Right atrium auricular region (tissue), 2 donors: ENCODE data around the gene SMTN. TPM values are rescaled to one million over a fixed set of nuclear protein-coding genes. Genes with fewer than 3 reads are reported as not detected.
"Not testable (repeated sequence)": the region's sequence is repeated elsewhere in the genome, so short reads cannot be mapped to it uniquely, and the experiment has no call there.

Source experiments
- DNase-seq: peaks from one replicate; pipeline ENCODE4 v3.0.0-alpha.2; 2019; ENCODE audit warnings: low spot score
- H3K27ac ChIP-seq, 2 donors: fragments of 200-600 bp; sonication (generic); 1 replicate in 1 of 2; 2 replicates in 1 of 2; pipeline ENCODE4 v1.5.1; 2016 to 2019
- H3K27me3 ChIP-seq, 2 donors: fragments of 200-600 bp; sonication (generic); one replicate each; pipeline versions ENCODE4 v1.5.1 to v1.6.0; 2017 to 2019
- H3K36me3 ChIP-seq: fragments of 200-600 bp; sonication (generic); one replicate; pipeline ENCODE4 v1.5.1; 2016
- H3K4me1 ChIP-seq, 2 donors: fragments of 200-600 bp; sonication (generic); one replicate each; pipeline versions ENCODE4 v1.5.1 to v1.6.0; 2017 to 2019
- H3K4me3 ChIP-seq, 2 donors: fragments of 200-600 bp; sonication (generic); 1 replicate in 1 of 2; 2 replicates in 1 of 2; pipeline ENCODE4 v1.5.1; 2017 to 2019; ENCODE audit warnings: mild to moderate bottlenecking in 1 of 2, moderate library complexity in 1 of 2
- H3K9me3 ChIP-seq, 2 donors: fragments of 200-600 bp; sonication (generic); one replicate each; pipeline ENCODE4 v1.5.1; 2019
- CTCF ChIP-seq, 2 donors: fragments of 200-600 bp; sonication (generic); IDR thresholded peaks; one replicate each; pipeline ENCODE4 v1.5.1; 2019; ENCODE audit warnings: antibody characterized with exemption in 2 of 2
- total RNA-seq, 2 donors: library from RNA; depleted of rRNA; stranded (reverse); fragments of >200 nt; gene quantifications; one replicate each; pipeline ENCODE4 v1.1.0, GENCODE V29; 2016

SMTN gene
- total RNA-seq, 2 donors from 2014 or later: 81.4 to 183 TPM

DNA sequence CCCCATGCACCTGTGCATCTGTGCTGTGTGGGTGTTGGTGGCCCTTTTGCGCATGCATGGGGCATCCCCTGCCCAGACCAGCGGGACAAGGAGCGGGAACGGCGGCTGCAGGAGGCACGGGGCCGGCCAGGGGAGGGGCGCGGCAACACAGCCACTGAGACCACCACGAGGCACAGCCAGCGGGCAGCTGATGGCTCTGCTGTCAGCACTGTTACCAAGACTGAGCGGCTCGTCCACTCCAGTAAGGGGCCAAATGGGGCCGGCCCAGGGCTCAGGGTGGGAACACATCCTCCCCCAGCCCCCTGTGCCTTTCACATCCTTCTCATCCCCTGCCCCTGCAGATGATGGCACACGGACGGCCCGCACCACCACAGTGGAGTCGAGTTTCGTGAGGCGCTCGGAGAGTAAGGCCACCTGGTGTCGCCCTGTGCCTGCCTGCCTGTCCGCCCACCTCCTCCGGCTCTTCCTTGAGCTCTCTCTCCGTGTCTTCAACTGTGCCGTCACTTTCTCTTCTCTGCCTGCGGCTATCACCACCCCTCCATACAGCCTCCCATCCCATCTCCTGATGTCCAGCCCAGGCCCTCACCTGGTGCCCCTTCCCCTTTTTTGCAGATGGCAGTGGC, 15.7 kb downstream of the SMTN start:
- Histone ChIP-seq H3K9me3 (no peaks in the 10 kb centered on the region), H3K36me3 (peaks cover 99% of the 10 kb centered on the region), H3K27ac (no peak overlapping the region), H3K4me3 (no peak overlapping the region), H3K27me3 (no peaks in the 10 kb centered on the region), H3K4me1 (peaks cover 0 to 39% of the 10 kb centered on the region in 2 donors)
- DNase-seq: no peak
- TF ChIP-seq CTCF (IDR thresholded peaks at IDR 0.05): no peak

DNA sequence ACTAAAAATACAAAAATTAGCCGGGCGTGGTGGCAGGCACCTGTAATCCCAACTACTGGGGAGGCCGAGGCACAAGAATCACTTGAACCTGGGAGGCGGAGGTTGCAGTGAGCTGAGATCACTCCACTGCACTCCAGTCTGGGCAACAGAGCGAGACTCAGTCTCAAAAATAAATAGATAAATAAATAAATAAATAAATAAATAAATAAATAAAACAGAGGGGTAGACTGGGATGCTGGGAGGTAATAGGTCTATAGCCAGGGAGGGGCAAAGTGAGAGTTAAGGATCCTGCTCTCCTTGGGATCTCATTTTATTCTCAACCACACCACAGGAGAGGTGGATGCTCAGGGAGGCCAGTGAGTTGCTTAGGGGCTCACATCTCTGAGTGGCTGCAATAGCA, 16.4 kb downstream of the SMTN start:
- not testable (repeated sequence) for DNase-seq, H3K27ac ChIP-seq, H3K27me3 ChIP-seq, H3K4me3 ChIP-seq, H3K9me3 ChIP-seq
- H3K36me3 ChIP-seq: peaks cover 96% of the 10 kb centered on the region
- H3K4me1 ChIP-seq: peaks cover 0 to 37% of the 10 kb centered on the region in 2 donors

DNA sequence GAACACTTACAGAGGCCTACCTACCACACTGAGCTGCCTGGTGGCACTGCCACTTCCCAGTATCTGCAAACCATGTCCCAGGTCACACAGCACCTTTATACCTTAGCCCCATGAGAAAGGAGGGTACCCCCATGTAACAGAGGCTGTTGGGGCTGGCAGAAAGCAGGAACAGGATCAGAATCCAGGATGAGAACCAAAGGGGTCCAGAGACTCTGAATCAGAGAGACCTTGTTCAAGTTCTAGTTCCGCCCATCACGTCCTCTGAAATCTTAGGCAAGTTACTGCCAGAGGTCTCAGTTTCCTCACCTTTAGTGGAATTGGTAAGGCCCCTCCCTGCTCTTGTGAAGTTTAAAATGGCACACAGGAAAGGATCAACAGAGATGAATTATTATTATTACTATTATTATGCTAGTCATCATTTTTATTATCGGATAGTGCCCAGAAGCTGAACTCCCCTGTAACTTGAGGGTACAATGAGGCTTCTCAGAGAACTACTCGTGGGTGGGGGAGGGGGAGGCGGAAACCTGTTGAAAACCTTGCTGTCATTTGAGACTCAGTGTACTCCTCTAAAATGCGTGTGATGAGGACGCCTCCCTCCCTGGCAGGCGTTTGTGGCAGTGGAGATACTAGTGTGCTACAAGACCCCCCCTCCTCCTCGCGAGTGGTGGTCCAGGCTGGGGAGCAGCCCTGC, 17.0 kb downstream of the SMTN start:
- Histone ChIP-seq H3K4me1 (peaks cover 0 to 36% of the 10 kb centered on the region in 2 donors), H3K27me3 (no peaks in the 10 kb centered on the region), H3K4me3 (no peak overlapping the region), H3K27ac (peak overlapping the region; percentile 20 to 34), H3K36me3 (peaks cover 90% of the 10 kb centered on the region), H3K9me3 (no peaks in the 10 kb centered on the region)
- DNase-seq: no peak
- TF ChIP-seq CTCF (IDR thresholded peaks at IDR 0.05): no peak

- H3K27me3 ChIP-seq: no peaks in the 10 kb centered on the region
- no peak for TF ChIP-seq CTCF (IDR thresholded peaks at IDR 0.05)
- peak overlapping the region; percentile 20 to 34 for H3K27ac ChIP-seq
- peaks cover 85% of the 10 kb centered on the region for H3K36me3 ChIP-seq
- no peaks in the 10 kb centered on the region for H3K9me3 ChIP-seq
- H3K4me1 ChIP-seq: peaks cover 0 to 35% of the 10 kb centered on the region in 2 donors
- no peak overlapping the region for H3K4me3 ChIP-seq
- no peak for DNase-seq
These were observed 17.6 kb downstream of the SMTN start for GRCh38 chr22:31098632-31099110.

- no peak for TF ChIP-seq CTCF (IDR thresholded peaks at IDR 0.05)
- no peak overlapping the region for H3K4me3 ChIP-seq
- peaks cover 79% of the 10 kb centered on the region for H3K36me3 ChIP-seq
- H3K4me1 ChIP-seq: peaks cover 0 to 33% of the 10 kb centered on the region in 2 donors
- peak overlapping the region in 1 of 2 donors; percentile 34 for H3K27ac ChIP-seq
- no peak for DNase-seq
- no peaks in the 10 kb centered on the region for H3K9me3 ChIP-seq
- H3K27me3 ChIP-seq: no peaks in the 10 kb centered on the region
These were observed 18.3 kb downstream of the SMTN start for GRCh38 chr22:31099386-31099785.
